SK-N-MC (cell line): Measurements from ENCODE around the gene UNC13C.

Source experiments
- DNase-seq: peaks from one replicate; pipeline ENCODE4 v3.0.0-alpha.2; 2011; ENCODE audit warnings: low read depth, low spot score
- H3K27ac ChIP-seq: fragments of 200-600 bp; sonication (generic); 2 replicates; pipeline ENCODE4 v1.5.1; 2016; ENCODE audit warnings: mixed run types
- H3K36me3 ChIP-seq: fragments of 200-600 bp; sonication (generic); 2 replicates; pipeline ENCODE4 v1.6.1; 2017; ENCODE audit warnings: antibody characterized with exemption, low read length, mixed read lengths; ENCODE audit not compliant: insufficient read depth
- H3K4me3 ChIP-seq: fragments of 200-600 bp; sonication (generic); 2 replicates; pipeline ENCODE4 v1.5.1; 2016
- H3K9ac ChIP-seq: fragments of 200-600 bp; sonication (generic); 2 replicates; pipeline ENCODE4 v1.8.0; 2017; ENCODE audit warnings: mixed run types, mixed read lengths; ENCODE audit not compliant: insufficient read length
- H3K9me3 ChIP-seq: fragments of 200-600 bp; sonication (generic); 2 replicates; pipeline ENCODE4 v1.6.1; 2017; ENCODE audit warnings: low read depth, mild to moderate bottlenecking, antibody characterized with exemption, low read length, moderate library complexity, mixed read lengths
- EZH2 ChIP-seq: fragments of 200-600 bp; sonication (generic); IDR thresholded peaks from one replicate; pipeline ENCODE4 v1.6.1; 2017; ENCODE audit warnings: antibody characterized with exemption
- FOXP2 ChIP-seq: optimal IDR thresholded peaks from 2 replicates; pipeline ENCODE3; 2011; ENCODE audit warnings: mild to moderate bottlenecking, moderate library complexity; ENCODE audit not compliant: insufficient read depth; ENCODE audit errors: extremely low read length, control extremely low read depth
- POLR2AphosphoS5 ChIP-seq: IDR thresholded peaks from 2 replicates; pipeline ENCODE4 v1.6.1; 2012; ENCODE audit warnings: mild to moderate bottlenecking, low read depth, low read length, borderline replicate concordance

UNC13C gene

DNA sequence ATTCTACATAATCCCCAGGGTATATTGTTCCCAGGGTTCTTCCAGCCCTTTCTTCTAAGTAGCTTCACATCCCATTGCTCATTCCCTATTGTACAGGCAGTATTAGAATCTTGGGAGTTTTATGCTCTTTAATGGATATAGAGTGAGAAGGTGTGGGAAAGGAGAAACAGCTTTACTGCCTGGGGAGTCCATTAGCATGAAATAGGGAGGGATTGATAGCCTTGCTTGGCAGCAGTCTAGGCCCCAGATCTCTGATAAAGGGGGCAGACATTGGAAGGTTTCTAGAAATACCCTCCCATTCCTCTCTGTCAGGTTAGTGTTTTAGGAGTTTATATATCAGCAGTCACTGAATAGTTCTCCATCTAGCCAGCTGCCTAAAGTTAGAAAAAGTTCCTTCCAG is 334.3 kb downstream of the UNC13C start:
- DNase-seq: no peak
- Histone ChIP-seq H3K27ac (no peak overlapping the region), H3K9me3 (no peaks in the 10 kb centered on the region), H3K9ac (no peak overlapping the region), H3K4me3 (no peak overlapping the region), H3K36me3 (no peaks in the 10 kb centered on the region)
- TF ChIP-seq POLR2AphosphoS5 (no peak), EZH2 (no peak), FOXP2 (no peak)

- Histone ChIP-seq H3K4me3 (no peak overlapping the region), H3K27ac (no peak overlapping the region), H3K9ac (no peak overlapping the region), H3K9me3 (no peaks in the 10 kb centered on the region), H3K36me3 (no peaks in the 10 kb centered on the region)
- DNase-seq: no peak
- TF ChIP-seq FOXP2 (no peak), POLR2AphosphoS5 (no peak), EZH2 (no peak)
These were observed 343.2 kb downstream of the UNC13C start for GRCh38 chr15:54321426-54321825.

GRCh38 chr15:54322341-54322740 is 344.1 kb downstream of the UNC13C start:
- DNase-seq: no peak

DNA sequence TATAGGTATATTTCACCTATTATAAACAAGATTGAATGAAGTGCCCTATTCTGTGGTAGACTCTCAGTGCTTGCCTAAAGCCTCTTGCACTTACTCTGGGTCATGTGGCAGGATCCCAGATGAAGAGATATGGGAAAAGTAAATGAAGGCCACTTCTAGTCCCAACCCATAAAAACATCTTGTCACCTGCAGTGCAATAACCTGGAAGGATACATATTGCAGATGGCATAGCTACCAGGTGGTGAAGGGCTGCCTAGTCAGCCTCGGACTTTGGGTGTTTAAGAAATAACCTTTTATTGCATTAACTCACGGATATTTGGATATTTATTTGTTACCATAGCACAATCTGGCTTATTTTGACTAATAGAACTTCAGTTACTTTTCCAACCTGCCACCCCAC is 367.1 kb downstream of the UNC13C start:
- no peaks in the 10 kb centered on the region for H3K9me3 ChIP-seq
- no peak for DNase-seq
- no peak overlapping the region for H3K27ac ChIP-seq
- TF ChIP-seq EZH2 (no peak), FOXP2 (no peak), POLR2AphosphoS5 (no peak)
- no peak overlapping the region for H3K4me3 ChIP-seq
- H3K9ac ChIP-seq: no peak overlapping the region
- no peaks in the 10 kb centered on the region for H3K36me3 ChIP-seq

More at GRCh38 chr15:54322341-54322740, 344.1 kb downstream of the UNC13C start:
- TF ChIP-seq EZH2 (no peak), FOXP2 (no peak), POLR2AphosphoS5 (no peak)
- Histone ChIP-seq H3K36me3 (no peaks in the 10 kb centered on the region), H3K27ac (no peak overlapping the region), H3K9ac (no peak overlapping the region), H3K4me3 (no peak overlapping the region), H3K9me3 (no peaks in the 10 kb centered on the region)

GRCh38 chr15:54345827-54346226 is 367.6 kb downstream of the UNC13C start:
- DNase-seq: no peak
- Histone ChIP-seq H3K27ac (no peak overlapping the region), H3K9ac (no peak overlapping the region), H3K36me3 (no peaks in the 10 kb centered on the region), H3K4me3 (no peak overlapping the region), H3K9me3 (no peaks in the 10 kb centered on the region)
- TF ChIP-seq EZH2 (no peak), FOXP2 (no peak), POLR2AphosphoS5 (no peak)

DNA sequence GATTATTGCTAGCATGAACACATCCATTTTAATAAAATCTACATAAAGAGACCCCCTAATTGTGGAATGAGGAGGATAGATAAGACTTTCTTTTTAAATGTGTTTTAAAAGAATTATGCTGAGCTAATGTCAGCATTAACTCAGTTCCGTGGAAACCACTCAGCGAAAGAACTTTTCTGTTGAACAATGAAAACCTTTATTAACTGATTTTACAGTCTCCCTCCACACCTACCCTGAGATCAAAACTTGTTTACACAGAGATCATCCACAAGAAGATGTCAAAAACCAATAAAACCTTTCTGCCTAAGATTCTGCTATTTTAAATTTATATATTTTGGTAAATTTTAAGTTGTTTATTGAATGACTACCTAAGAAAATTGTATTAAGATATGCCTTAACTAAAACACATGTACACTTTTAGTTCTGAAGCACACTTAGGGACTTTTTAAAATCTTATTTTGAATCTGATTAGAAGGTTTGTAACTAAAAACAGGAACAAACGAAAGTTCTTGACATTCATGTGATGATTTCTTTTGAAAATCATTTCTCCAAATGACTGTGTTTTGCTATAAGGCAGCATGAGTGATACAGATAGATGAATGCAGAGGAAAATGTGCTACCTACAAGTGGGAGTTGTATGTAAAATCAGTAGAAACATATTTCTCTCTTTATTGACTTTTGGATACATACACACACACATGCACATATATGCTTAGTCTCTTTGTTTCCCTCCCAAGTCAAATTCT is 369.0 kb downstream of the UNC13C start:
- no peak overlapping the region for H3K27ac ChIP-seq
- H3K9me3 ChIP-seq: no peaks in the 10 kb centered on the region
- no peak overlapping the region for H3K4me3 ChIP-seq
- H3K9ac ChIP-seq: no peak overlapping the region
- DNase-seq: no peak
- H3K36me3 ChIP-seq: no peaks in the 10 kb centered on the region
- TF ChIP-seq FOXP2 (no peak), POLR2AphosphoS5 (no peak), EZH2 (no peak)

DNA sequence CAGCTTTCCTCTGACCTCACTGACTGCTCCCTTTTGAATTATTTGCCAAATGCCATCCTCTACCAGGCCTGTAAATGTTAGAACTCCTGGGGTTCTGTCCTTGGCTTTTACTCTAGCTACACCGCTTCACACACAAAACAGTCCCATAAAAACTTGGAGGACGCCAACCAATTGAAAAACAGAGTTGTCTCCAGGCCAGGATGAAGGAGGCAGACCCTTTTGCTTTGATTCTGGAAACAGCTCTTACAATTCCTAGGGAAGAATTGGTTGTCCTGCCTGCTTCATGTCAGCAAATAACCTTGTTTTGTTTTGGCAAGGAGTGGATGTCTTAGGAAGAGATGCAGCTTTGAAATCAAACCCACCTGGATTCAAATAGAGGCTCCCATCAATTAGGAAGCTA is 375.5 kb downstream of the UNC13C start:
- H3K9me3 ChIP-seq: no peaks in the 10 kb centered on the region
- no peak overlapping the region for H3K27ac ChIP-seq
- no peak overlapping the region for H3K9ac ChIP-seq
- H3K4me3 ChIP-seq: no peak overlapping the region
- TF ChIP-seq EZH2 (no peak), FOXP2 (no peak), POLR2AphosphoS5 (no peak)
- H3K36me3 ChIP-seq: no peaks in the 10 kb centered on the region
- no peak for DNase-seq

GRCh38 chr15:54354341-54354740 is 376.1 kb downstream of the UNC13C start:
- TF ChIP-seq FOXP2 (no peak), POLR2AphosphoS5 (no peak), EZH2 (no peak)

DNA sequence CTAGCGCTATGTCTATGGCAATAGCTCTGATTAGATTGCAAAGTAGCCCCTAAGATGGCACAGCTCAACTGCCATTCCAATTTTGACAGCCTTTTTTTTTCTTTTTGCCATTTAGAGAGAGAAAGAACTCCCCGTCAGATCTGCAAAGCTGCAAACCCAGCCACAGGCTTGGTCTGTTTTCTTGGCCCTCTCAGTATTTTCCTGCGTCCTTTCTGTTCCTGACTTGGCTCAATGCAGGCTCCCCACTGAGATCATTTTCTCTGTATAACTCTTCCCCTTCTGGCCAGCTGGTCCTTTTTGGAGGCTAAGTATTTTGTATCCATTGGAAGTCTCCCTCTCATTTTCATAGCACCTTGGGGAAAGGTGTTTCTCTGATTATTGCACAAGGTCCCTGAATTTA is 386.7 kb downstream of the UNC13C start:
- H3K27ac ChIP-seq: no peak overlapping the region
- no peak overlapping the region for H3K4me3 ChIP-seq
- no peak overlapping the region for H3K9ac ChIP-seq
- H3K9me3 ChIP-seq: no peaks in the 10 kb centered on the region
- H3K36me3 ChIP-seq: no peaks in the 10 kb centered on the region
- TF ChIP-seq POLR2AphosphoS5: no peak
- TF ChIP-seq FOXP2: no peak
- TF ChIP-seq EZH2: no peak
- no peak for DNase-seq

More at GRCh38 chr15:54354341-54354740, 376.1 kb downstream of the UNC13C start:
- H3K36me3 ChIP-seq: no peaks in the 10 kb centered on the region
- DNase-seq: no peak
- no peak overlapping the region for H3K9ac ChIP-seq
- no peak overlapping the region for H3K27ac ChIP-seq
- H3K9me3 ChIP-seq: no peaks in the 10 kb centered on the region
- no peak overlapping the region for H3K4me3 ChIP-seq
